ENCODE results near the gene STK40.

- TF ChIP-seq POLR2A (IDR thresholded peaks at IDR 0.05) (no peak), CTCF (IDR thresholded peaks at IDR 0.05 in 4 of 5, conservative IDR thresholded peaks at IDR 0.05 in 1 of 5) (no peak)
These were observed 5.5 kb downstream of the STK40 start for GRCh38 chr1:36380143-36380619.
